SHP77 (cell line): Measurements from ENCODE around the gene CROT.
A peak's percentile ranks its signal among the peaks of the same experiment; 100 is the strongest.

Experiments
- DNase-seq, 2 experiments: peaks; one replicate each; lab custom pipeline; 2025; lab: John Stamatoyannopoulos, UW

CROT gene, protein sequence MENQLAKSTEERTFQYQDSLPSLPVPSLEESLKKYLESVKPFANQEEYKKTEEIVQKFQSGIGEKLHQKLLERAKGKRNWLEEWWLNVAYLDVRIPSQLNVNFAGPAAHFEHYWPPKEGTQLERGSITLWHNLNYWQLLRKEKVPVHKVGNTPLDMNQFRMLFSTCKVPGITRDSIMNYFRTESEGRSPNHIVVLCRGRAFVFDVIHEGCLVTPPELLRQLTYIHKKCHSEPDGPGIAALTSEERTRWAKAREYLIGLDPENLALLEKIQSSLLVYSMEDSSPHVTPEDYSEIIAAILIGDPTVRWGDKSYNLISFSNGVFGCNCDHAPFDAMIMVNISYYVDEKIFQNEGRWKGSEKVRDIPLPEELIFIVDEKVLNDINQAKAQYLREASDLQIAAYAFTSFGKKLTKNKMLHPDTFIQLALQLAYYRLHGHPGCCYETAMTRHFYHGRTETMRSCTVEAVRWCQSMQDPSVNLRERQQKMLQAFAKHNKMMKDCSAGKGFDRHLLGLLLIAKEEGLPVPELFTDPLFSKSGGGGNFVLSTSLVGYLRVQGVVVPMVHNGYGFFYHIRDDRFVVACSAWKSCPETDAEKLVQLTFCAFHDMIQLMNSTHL

DNA sequence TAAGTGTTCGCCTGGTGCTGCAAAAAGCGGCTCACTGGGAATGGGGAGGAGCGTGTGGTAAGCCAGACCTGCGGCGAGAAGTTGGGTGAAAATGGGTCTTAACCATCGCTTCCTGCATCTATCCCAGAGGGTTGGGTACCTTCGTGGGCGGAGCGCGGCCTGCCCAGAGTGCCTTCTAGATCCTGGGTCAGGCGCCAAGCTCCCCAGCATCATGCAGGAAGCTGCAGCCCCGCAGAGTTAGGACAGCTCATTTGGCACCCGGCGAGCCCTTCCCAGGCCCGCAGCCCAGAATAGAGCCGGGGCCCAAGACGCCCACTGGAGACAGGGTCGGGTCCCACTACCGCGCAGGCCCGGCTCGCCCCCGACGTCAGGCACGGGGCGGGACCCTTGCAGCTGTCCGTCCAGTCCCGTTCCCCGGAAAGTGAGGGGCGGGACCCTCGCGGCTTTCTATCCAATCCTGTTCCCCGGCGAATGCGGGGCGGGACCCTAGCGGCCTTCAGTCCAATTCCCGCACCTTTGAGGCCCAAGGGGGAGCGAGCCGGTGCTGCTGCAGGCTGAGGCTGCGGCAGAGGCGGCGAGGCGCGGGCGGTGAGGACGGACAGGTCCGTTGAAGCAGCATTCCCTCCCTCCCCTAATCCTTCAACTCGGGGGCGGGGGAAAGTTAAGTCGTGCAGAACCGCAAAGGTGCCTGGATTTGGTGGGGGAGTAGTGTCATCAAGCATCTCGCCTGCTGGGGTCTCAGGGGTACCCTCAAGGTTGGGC, at the start of gene CROT:
TSS of gene CROT (plus strand) at position 499 of the 762 bp plus-strand sequence. CDS start 3,405 bp downstream, outside the sequence.
- peak; percentile 86 to 92 for DNase-seq

DNA sequence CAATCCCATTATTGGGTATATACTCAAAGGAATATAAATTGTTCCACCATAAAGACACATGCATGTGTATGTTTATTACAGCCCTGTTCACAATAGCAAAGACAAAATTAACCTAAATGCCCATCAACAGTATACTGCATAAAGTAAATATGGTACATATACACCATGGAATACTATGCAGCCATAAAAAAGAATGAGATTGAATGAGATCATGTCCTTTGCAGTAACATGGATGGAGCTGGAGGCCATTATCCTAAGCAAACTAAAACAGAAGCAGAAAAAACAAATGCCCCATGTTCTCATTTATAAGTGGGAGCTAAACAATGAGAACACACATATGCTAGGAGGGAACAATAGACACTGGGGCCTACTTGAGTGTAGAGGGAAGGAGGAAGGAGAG, 44.7 kb upstream of the CROT start:
- DNase-seq = no peak

DNA sequence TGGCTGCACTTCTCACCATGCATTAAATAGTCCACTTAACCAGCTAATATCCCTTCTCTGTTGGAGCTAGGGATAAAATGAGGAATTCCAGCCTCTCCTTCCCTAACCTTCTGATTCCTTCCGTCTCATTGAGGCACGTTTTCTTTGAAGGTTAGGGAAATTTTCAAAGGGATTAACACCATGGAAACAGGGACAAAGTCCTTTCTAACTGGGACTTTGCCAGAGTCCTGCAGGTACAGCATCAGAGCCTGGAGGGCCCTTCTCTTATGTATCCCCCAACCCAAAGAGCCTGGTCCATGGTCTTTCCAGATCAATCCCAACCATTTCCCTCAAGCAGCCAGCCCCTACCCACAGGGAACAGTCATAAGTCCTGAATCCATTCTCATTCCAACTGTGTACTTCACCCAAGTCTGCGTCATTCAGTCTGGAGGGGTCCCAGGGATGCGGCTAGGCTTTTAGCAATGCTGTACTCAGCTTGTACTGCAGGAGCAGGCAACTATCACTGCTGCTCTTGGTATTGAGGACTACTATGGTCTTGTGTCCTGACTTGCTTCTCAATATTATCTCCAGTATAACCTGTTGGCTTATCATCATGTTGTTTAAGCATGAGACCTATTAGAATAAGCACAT, 34.6 kb upstream of the CROT start:
- DNase-seq = no peak

DNA sequence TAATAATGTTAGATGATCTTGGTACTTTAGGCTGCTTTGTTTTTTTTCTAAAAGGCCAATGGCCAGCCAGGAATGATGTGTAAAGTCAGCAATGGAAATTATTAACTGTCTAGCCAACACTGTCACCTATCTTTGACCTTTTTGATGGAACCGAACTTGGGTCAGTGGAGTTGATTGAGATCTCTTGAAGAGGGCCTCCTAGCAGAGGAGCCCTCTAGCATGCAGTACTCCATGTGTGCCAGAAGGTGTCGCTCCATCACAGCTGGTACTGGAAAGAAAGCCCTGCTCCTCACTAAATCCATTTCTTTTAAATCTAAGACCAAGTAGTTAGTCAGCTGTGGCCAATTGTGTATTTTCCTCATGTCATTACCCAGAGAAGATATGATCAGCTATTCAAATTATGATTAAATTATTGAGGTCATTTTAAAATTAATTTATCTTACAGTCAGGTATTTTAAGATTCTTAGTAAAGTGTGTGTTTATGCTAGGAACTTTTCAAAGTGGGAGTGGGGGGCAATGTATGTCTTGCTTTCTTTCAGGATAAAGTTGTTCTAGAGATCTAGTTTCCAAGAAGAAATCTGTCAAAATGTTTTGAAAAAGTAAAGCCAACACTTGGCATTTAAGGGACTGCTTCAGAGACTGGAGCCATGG, 33.1 kb upstream of the CROT start:
- peak; percentile 7 to 24 for DNase-seq

DNA sequence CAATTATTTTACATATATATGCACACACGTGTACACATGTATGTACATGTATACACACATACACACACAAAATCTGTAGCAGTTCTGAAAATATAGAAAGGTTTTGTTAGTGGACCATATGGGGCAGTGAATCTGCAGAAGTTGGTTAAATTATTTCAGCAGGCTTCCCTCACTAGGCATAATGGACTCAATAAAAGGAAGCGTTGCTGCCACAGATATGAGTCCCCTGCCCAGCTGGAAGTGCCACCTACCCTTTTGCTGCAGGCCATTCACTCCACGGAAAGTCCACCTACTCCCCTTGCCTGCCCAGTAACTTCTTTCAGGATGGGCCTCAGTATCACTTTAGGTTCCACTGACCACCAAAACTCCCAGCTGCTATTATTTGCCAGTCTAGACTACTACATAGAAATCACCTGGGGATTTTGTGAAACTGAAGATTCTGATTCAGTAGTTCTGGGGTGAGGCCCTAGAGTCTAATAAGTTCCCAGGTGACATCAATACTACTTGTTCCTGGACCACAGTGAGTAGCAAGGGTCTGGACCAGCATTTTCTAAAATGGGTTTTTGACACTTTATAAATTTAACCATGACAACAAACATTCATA, 29.3 kb upstream of the CROT start:
- no peak for DNase-seq

DNA sequence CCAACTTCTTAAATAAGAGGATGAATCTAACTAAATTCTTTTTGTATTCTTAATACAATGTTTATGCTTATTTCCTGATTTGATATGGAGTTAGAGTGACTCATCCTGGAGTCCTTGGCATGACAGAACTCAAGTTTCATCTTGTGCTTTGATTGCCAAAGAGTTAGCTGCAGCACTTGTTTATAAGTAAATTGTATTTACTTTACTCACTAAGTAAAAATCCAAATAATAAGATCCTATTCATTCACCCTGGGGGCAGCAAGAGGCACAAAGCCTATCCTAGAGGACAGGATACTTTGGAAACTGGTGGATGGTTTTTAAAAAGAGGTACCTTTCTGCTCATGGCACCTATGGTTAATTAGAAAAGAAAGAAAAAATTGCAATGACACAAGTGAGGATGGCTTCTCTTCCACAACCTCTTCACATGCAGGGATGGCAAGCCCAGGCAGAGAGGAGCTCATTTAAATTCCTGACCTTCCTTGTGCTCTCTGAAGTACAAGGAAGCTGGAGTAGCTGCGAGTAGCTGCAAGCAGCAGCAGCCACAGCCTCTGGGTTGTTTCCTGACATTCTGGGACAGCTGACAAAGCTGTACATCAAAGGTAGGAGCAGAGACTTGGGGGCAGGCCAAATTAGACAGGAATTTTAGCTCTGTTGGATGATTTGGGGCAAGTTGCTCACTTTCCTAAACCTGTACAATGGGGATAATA, 28.5 kb upstream of the CROT start:
- DNase-seq = no peak

DNA sequence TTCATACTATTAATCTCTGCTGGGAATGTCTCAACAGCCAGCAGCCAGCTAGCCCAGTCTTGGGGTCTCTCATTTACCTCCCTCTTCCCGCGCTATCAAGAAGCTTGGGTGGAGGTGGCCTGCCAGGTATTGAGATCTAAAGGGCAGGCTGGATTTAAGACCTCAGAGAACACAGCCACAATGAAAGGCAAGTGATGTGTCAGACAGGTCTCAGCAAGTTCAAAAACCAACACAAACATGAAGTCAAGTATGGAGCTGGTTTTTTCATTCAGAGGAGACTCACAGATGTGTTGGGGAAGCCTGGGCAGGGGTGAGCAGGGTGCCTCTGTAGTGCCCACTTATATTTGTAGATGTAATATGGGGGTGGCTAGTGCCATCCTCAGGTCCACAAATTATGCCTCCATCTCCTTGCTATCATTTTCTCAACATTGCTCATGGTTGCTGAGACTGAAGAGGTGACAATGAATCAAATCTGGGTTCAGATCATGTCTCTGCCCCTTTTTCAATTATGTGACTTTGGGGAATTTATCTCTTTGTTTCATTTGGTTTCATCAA, 27.7 kb upstream of the CROT start:
- no peak for DNase-seq

DNA sequence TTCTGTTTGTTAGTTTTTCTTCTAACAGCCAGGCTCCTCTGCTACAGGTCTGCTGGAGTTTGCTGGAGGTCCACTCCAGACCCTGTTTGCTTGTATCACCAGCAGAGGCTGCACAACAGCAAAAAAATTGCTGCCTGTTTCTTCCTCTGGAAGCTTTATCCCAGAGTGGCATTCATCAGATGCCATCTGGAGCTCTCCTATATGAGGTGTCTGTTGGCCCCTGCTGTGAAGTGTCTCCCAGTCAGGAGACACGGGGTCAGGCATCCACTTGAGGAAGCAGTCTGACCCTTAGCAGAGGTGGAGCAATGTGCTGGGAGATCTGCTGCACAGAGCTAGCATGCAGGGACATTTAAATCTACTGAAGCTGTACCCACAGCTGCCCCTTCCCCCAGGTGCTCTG, 26.7 kb upstream of the CROT start:
- peak; percentile 17 to 19 for DNase-seq

DNA sequence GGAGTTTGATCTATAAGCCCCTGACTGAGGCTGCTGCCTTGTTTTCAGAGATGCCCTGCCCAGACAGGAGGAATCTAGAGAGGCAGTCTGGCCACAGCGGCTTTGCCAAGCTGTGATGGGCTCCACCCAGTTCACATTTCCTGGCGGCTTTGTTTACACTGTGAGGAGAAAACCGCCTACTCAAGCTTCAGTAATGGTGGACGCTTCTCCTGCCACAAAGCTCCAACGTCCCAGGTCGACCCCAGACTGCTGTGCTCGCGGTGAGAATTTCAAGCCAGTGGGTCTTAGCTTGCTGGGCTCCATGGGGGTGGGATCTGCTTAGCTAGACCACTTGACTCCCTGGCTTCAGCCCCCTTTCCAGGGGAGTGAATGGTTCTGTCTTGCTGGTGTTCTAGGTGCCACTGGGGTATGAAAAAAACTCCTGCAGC, 26.3 kb upstream of the CROT start:
- peak; percentile 25 to 36 for DNase-seq

DNA sequence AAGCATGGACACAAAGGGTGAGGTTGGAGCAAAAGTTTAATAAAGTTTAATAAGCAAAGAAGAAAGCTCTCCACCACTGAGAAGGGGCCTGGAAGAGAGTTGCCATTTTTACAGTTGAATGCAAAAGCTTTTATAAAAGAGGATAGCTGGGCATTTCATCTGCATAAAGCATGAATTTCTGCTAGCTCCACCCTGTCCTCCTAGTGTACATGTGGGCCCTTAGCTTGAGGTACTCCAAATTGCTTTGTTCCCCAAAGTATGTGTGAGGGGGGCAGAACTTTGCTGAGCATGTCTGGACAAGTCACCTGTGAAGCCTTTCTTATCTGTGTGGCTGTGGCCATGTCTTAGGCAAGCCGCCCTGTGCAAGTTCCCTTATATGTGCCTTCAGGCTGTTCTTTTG, 22.6 kb upstream of the CROT start:
- DNase-seq = no peak

DNA sequence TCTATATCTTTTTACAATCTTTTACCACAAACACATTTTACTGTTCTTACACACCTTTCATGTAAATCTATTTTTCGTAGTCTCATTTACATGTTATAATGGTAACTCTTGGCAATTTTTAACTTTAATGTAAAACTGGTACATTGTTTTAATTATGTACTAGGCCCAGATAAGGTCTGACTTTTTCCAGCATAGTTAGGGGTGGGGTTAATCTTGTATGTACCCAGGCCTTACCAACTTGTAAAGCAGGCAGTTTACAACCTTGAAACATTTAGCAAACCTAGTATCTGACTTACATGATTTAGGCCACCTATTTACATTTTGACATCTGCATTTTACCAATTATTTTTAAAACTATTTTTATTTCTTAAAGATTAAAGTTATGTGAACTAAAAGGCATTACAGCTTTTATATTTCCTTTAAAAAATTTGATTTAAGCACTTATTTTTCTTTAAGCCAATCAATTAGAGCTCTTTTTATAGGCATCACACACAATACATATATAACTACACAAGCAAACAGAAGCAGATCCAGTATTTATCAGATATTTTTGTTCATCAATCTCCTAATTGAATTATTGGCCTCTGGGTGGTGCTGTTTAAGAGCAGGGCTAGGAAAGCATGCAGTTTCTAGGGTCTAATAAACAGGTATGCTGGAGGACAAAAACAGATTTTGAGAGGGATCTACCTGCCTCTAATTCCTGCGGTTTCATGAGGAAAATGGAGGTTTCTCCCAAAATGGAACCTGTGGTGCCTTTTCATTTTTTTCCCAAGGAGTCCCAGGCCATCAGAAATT, 19.7 kb upstream of the CROT start:
- DNase-seq = no peak

DNA sequence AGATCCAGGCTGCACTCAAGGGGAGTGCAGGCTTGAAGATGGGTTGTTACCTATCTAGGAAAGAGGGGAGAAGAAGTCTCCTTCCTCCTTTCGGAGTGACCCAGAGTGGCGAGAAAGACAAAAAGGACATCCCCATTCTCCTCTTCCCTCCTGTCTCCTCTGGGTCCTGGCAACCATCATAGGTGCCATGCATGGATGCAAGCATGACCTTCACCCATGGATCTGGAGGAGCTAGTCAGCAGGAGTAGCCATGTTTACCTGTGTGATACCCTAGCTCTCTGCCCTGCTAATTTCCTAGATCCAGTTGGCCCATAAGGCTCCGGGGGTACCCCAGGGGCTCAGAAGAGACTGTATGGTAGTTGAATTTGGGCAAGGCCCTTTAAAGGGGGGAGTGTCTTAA, 17.2 kb upstream of the CROT start:
- no peak for DNase-seq

DNA sequence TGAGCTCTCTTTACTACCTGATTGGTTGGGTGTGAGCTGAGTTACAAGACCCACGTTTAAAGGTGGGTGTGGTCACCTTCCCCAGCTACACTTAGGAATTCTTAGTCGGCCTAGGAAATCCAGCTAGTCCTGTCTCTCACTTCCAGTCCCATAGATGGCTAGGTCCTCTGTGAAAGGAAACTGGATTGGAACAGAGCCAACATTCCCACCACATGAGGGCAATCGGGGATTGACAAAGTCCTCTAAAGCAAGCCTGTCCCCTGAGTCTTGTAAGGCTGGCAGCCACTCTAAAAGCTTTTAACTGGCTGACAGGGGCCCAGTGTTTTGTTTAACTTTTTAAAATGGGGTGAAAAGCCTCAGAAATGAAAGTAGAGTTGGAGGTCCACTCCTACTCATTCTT, 15.1 kb upstream of the CROT start:
- DNase-seq = no peak

DNA sequence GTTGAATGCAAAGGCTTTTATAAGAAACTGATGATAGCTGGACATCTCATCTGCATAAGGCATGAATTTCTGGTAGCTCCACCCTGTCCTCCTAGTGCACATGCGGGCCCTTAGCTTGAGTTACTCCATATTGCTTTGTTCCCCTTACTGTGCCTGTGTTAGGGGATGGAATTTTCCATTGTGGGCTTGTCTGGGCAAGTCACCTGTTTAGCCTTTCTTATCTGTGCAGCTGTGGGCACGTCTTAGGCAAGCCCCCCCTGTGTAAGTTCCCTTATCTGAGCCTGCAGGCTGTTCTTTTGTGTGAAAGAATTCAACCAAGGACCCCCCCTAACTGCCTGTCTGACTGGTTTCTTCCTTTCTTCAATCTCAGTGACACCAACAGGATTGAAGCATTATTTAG, 14.5 kb upstream of the CROT start:
- no peak for DNase-seq

DNA sequence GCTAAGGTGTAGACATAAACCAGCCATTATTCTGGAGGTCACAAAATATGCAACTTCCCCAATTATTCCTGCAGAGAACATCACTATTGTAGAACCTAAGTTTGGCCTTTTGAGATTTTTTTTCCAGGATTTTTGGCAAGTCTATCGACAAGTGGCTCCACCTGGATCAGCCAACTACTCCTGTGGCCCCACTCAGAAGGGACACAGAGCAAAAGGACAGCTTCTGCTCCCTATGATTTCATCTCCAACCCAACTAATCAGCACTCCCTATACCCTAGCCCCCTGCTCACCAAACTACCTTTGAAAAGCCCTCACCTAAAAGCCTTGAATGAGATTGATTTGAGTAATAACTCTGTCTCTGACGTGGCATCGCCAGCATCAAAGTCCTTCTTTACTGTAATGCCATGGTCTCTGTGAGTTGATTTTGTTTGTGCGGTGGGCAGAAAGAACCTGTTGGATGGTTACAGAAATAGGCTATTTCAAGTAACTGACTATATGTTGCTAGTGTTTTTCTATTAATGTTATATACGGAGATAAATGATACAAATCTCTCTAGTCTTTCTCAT, 13.7 kb upstream of the CROT start:
- no peak for DNase-seq

DNA sequence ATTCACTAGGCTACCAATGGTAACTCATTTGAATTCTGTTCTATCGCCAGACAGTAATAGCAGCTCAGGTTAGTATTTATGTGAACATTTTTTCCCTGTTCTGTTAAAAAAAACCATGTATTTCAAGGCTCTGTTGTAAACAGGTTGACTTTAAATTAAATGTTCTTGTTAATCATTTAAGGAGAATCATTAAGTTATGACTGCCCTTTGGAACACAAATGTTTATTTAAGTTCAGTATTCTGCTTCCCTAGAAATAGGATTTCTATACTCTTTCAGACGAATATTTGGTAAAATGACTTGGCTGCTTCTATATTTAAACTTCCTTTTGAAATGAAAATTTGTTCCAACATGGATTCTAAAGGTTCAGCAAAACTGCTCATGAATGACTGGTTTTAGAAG, 13.1 kb upstream of the CROT start:
- DNase-seq = no peak

DNA sequence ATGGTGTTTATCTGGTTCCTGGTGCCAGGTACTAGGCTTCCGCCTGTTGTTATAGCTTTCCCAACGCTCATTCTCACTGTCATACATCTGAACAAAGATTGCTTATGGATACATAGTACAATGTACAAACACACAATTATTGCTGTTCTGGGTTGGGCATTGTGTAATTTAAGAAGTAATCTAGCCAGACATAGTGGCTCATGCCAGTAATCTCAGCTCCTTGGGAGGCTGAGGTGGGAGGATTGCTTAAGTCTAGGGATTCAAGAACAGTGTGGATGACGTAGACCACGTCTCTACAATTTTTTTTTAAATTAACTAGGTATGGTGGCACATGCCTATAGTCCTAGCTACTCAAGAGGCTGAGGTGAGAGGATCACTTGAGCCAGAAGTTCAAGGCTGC, 9.3 kb upstream of the CROT start:
- no peak for DNase-seq

DNA sequence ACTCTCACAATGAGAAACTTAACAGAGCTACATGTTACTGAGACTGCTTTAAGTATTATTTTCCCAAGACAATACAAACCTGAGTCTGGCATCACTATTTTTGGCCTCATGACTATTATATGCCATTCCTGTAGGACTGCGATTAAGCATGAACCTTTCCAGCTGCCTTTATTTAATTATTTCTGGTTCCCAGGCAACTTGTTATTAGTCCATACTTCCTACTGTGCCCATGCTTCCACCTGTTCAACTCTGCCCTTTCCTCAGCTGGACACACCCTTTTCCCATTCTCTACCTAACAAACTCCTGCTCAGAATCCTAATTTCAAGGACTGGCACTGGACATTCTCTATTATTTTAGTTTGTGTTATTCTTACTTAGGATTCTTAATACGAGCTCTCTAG, 8.1 kb upstream of the CROT start:
- DNase-seq = no peak

DNA sequence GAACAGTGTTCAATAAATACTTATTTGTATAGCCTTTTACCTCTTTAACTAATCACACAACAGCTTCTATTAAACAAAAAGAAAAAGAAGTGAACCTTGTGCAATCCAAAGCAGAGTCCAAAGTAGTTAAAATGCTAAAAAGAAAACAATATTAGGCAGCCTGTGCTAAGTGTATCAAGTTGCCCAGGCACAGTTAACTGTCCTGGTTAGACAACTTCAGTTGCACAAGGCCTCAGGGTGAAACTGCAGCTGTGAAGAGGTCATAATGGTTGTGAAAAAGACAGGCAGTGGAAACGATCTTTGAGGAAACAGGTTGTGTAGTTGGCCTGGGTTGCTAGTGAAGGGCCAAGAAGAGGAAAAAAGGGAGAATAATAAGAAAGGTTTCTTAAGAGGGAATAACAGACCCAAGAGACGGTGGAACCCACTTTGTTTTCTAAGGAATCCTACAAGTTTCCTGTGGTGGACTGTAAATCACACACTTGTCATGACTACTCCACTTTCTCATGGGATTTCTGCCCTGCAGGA, 6.0 kb upstream of the CROT start:
- DNase-seq = no peak
